Stomach smooth muscle (tissue), 2 donors: Measurements from ENCODE around the gene ISCU.
"Not testable (repeated sequence)": the region's sequence is repeated elsewhere in the genome, so short reads cannot be mapped to it uniquely, and the experiment has no call there.

ENCODE experiments used
- H3K27ac ChIP-seq: one replicate; pipeline ENCODE4 v1.7.0; 2013; ENCODE audit warnings: mild to moderate bottlenecking, low read length, inconsistent platforms
- H3K27me3 ChIP-seq, 2 donors: one replicate each; pipeline ENCODE4 v1.7.0; 2013; ENCODE audit warnings: low read length in 2 of 2; ENCODE audit not compliant: insufficient read depth in 2 of 2, control insufficient read depth in 1 of 2
- H3K36me3 ChIP-seq, 2 donors: one replicate each; pipeline ENCODE4 v1.7.0; 2013; ENCODE audit warnings: low read length in 2 of 2; ENCODE audit not compliant: control insufficient read depth in 2 of 2, insufficient read depth in 2 of 2
- H3K4me1 ChIP-seq: one replicate; pipeline ENCODE4 v1.7.0; 2013; ENCODE audit warnings: low read length; ENCODE audit not compliant: control insufficient read depth, insufficient read depth
- H3K4me3 ChIP-seq, 2 donors: one replicate each; pipeline ENCODE4 v1.7.0; 2013; ENCODE audit warnings: low read length in 2 of 2
- H3K9ac ChIP-seq, 2 donors: one replicate each; pipeline ENCODE4 v1.7.0; 2013; ENCODE audit warnings: low read length in 2 of 2, mild to moderate bottlenecking in 1 of 2
- H3K9me3 ChIP-seq, 2 donors: one replicate each; pipeline ENCODE4 v1.7.0; 2013; ENCODE audit warnings: low read length in 2 of 2; ENCODE audit not compliant: control insufficient read depth in 2 of 2
- donor health status: healthy.
- donor health status: Pancreatic carcinoma.

Gene ISCU

DNA sequence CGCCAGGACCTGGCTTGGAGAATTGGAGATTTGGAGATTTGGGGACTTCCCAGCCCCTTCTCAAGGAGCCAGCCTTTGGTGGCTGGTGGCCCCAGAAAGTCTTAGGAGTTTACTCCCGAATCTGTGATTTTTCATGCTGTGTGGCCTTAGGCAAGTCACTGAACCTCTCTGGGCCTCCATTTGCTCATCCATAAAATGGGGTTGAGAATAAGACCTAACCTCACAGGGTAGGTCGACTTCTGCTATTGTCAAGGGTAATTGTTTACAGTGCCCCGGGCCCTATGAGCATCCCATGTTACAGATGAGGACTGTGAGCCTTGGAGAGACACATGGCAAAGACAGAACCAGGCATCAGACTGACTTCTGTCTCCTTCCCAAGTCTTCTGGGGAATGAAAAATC lies 51.6 kb downstream of the ISCU start:
- Histone ChIP-seq H3K27me3 (no peaks in the 10 kb centered on the region), H3K9ac (no peak overlapping the region), H3K36me3 (no peaks in the 10 kb centered on the region), H3K4me1 (peaks cover 11% of the 10 kb centered on the region), H3K27ac (no peak overlapping the region), H3K4me3 (no peak overlapping the region), H3K9me3 (no peaks in the 10 kb centered on the region)

- H3K27ac ChIP-seq = no peak overlapping the region
- H3K9ac ChIP-seq = no peak overlapping the region
- no peak overlapping the region for H3K4me3 ChIP-seq
- H3K27me3 ChIP-seq = no peaks in the 10 kb centered on the region
- H3K9me3 ChIP-seq = no peaks in the 10 kb centered on the region
- no peaks in the 10 kb centered on the region for H3K36me3 ChIP-seq
- peaks cover 8% of the 10 kb centered on the region for H3K4me1 ChIP-seq
Observed at GRCh38 chr12:108614639-108615038, 52.2 kb downstream of the ISCU start.

DNA sequence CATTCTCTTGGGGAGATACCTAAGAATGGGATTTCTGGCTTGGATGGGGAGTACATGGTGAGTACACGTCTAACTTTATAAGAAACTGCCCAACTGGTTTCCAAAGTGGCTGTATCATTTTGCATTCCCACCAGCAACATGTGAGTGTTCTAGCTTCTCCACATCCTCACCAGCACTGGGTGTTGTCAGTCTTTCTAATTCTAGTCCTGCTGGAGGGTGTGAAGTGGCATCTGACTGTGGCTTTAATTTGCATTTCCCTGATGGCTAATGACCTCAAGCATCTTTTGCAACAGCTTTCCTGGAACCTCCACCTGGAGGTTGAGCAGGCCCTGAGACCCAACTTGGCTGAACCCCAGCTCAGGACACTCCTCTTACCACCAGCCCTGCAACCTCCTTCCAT lies 53.5 kb downstream of the ISCU start:
- Histone ChIP-seq H3K4me3 (no peak overlapping the region), H3K36me3 (no peaks in the 10 kb centered on the region), H3K4me1 (peaks cover 2% of the 10 kb centered on the region), H3K9me3 (no peaks in the 10 kb centered on the region), H3K9ac (no peak overlapping the region), H3K27me3 (no peaks in the 10 kb centered on the region), H3K27ac (no peak overlapping the region)

DNA sequence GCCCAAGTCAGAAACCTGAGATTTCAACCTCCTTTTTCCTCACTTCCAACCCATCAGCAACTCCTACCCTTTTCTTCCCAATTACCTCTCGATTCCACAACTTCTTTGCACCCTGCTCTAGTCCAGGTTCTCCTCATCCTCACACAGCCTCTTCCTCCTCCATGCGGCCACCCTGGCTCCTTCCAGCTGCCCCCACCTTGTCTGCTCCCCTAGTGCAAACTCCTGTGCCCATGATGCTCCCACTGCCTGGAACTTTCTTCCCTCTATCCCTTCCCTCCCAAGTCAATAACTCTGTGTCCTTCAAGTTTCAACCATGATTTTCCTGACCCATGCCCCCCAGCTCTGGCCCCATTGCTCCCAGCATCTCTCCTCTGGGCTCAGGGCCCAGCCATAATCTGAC lies 54.0 kb downstream of the ISCU start:
- Histone ChIP-seq H3K27me3 (no peaks in the 10 kb centered on the region), H3K27ac (no peak overlapping the region), H3K36me3 (no peaks in the 10 kb centered on the region)

DNA sequence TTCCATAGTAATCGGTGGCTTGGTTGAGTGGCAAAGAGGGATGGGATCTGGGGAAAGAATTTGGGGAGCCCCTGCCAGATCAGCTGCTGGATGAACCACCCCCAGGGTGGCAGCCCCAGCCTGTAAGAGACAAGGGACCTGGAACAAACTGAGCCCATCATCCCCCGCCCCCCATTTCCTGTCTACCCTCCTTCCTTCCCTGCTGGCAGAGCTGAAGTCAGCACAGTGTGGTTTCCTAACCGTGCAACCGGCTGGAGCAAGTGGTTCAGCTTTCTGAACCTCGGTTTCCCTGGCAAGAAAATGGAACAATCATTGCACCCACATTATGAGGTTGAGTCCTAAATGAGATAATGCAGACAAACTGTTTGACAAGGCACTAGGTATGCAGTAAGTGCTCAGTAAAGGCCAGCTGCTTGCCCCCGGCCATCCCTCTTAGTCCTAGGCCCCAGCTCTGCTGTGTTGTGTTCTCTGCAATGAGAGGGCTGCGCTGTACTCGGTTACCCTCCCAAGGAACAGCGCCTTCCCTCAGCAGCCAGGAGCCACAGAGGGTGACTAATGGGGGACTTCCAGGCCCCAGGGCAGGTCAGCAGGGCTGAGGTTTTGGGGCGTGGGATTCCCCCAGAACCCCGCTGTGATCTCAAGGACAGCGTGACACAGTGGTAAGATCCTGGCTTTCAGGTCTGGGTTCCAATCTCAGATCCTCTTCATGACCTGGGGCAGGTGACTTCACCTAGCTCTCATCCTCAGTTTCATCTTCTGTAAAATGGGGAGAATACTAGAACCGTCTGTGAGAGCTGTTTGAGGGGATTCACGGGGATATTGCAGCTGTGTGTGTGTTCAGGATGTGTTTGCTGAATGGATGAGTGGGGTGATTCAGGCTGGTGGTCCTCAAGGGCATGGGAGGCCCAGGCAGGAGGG lies 54.8 kb downstream of the ISCU start:
- Histone ChIP-seq H3K4me3 (no peak overlapping the region), H3K27me3 (no peaks in the 10 kb centered on the region), H3K9me3 (no peaks in the 10 kb centered on the region), H3K27ac (no peak overlapping the region), H3K4me1 (peaks cover 2% of the 10 kb centered on the region), H3K9ac (no peak overlapping the region), H3K36me3 (no peaks in the 10 kb centered on the region)

More for the DNA sequence above, 54.0 kb downstream of the ISCU start:
- Histone ChIP-seq H3K4me1 (peaks cover 2% of the 10 kb centered on the region), H3K9ac (no peak overlapping the region), H3K4me3 (no peak overlapping the region), H3K9me3 (no peaks in the 10 kb centered on the region)

GRCh38 chr12:108618079-108618952 lies 55.9 kb downstream of the ISCU start:
- Histone ChIP-seq H3K27ac (no peak overlapping the region), H3K36me3 (no peaks in the 10 kb centered on the region), H3K4me1 (peaks cover 2% of the 10 kb centered on the region), H3K9me3 (no peaks in the 10 kb centered on the region), H3K4me3 (no peak overlapping the region), H3K9ac (no peak overlapping the region), H3K27me3 (no peaks in the 10 kb centered on the region)

GRCh38 chr12:108618953-108619274 lies 56.5 kb downstream of the ISCU start:
- H3K36me3 ChIP-seq, H3K4me1 ChIP-seq, H3K27me3 ChIP-seq, H3K27ac ChIP-seq, H3K9me3 ChIP-seq, H3K4me3 ChIP-seq, H3K9ac ChIP-seq: not testable (repeated sequence)
